H1 (cell line): Measurements from ENCODE around the gene SGPP2.

Experiments used
- JUN ChIP-seq: IDR thresholded peaks from 2 replicates; pipeline ENCODE4 v1.6.1; 2011; ENCODE audit warnings: low read depth, mild to moderate bottlenecking, improper control_type of control experiment, low read length
- RFX5 ChIP-seq: IDR thresholded peaks from 2 replicates; pipeline ENCODE4 v1.6.1; 2011; ENCODE audit warnings: low read depth, low read length, improper control_type of control experiment, borderline replicate concordance
- SIX5 ChIP-seq: IDR thresholded peaks from 2 replicates; pipeline ENCODE4 v1.6.1; 2011; ENCODE audit warnings: mild to moderate bottlenecking, low read depth, low read length
- TF ChIP-seq, protein P1 (sequence below), 3 experiments: IDR thresholded peaks; 1 replicate in 2 of 3; 2 replicates in 1 of 3; pipeline versions ENCODE4 v1.5.1 to v1.6.1; 2011; ENCODE audit warnings: low read length in 3 of 3, mild to moderate bottlenecking in 3 of 3, inconsistent platforms in 2 of 3, low read depth in 1 of 3, moderate library complexity in 1 of 3; ENCODE audit not compliant: insufficient read depth in 1 of 3; ENCODE audit errors: control extremely low read depth in 1 of 3

DNA sequence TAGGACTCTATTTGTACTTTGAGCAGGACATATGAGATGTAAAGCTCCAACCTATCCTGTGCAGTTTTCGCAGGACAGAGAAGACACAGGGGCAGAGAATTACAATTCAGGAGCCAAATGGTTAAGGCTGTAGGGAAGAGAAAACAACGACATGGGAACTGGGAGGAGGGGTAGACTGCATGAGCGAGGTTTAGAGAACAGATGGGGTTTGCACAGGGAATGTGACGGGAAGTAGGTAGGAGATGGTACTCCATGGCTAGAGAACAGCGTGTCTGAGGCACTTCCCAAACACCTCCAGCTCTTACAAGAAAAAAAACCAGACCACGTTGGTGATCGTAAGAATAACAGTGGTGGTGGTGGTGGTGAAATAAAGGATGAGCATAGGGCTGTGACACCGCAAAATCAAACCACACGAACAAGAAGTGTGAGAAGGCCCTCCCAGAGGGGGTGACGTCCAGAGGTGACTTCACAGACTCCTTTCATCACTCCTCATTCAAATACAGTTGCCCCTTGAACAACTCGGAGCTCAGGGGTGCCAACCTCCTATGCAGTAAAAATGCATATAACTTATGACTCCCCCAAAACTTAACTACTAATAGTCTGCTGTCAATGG lies 138.9 kb downstream of the SGPP2 start:
- TF ChIP-seq, protein P1, sequence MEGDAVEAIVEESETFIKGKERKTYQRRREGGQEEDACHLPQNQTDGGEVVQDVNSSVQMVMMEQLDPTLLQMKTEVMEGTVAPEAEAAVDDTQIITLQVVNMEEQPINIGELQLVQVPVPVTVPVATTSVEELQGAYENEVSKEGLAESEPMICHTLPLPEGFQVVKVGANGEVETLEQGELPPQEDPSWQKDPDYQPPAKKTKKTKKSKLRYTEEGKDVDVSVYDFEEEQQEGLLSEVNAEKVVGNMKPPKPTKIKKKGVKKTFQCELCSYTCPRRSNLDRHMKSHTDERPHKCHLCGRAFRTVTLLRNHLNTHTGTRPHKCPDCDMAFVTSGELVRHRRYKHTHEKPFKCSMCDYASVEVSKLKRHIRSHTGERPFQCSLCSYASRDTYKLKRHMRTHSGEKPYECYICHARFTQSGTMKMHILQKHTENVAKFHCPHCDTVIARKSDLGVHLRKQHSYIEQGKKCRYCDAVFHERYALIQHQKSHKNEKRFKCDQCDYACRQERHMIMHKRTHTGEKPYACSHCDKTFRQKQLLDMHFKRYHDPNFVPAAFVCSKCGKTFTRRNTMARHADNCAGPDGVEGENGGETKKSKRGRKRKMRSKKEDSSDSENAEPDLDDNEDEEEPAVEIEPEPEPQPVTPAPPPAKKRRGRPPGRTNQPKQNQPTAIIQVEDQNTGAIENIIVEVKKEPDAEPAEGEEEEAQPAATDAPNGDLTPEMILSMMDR (IDR thresholded peaks at IDR 0.05; ENCODE audit: control extremely low read depth in 1 of 3, insufficient read depth in 1 of 3, low read depth in 1 of 3, low read length in 3 of 3), result no peak
- no peak for TF ChIP-seq JUN
- no peak for TF ChIP-seq SIX5
- no peak for TF ChIP-seq RFX5
